GM20431 (cell line): Measurements from ENCODE around the gene ACKR2.

Source experiments
- in situ Hi-C: fragments of 300-500 bp; cut with MseI, MboI; formaldehyde crosslinking; loops from one replicate; pipeline ENCODE4 v1.15.0; 2020; ENCODE audit warnings: low sequenced_read_pairs; ENCODE audit not compliant: unreplicated experiment

The ACKR2 gene

GRCh38 chr3:42827654-42828053, 18.4 kb downstream of the ACKR2 start:
- in situ Hi-C loops = no loop called here

- in situ Hi-C loops = no loop called here
Measured at GRCh38 chr3:42829083-42829627, 19.9 kb downstream of the ACKR2 start.

- in situ Hi-C loops = no loop called here
Measured at GRCh38 chr3:42829628-42830436, 20.6 kb downstream of the ACKR2 start.

- in situ Hi-C loops = no loop called here
Measured at GRCh38 chr3:42830437-42831320, 21.4 kb downstream of the ACKR2 start.

GRCh38 chr3:42831321-42831713, 22.1 kb downstream of the ACKR2 start:
- in situ Hi-C loops = no loop called here

GRCh38 chr3:42836150-42837123, 27.2 kb downstream of the ACKR2 start:
- in situ Hi-C loops = no loop called here

GRCh38 chr3:42838571-42838970, 29.3 kb downstream of the ACKR2 start:
- in situ Hi-C loops = no loop called here

GRCh38 chr3:42839616-42840015, 30.4 kb downstream of the ACKR2 start:
- in situ Hi-C loops = no loop called here

- in situ Hi-C loops = no loop called here
Measured at GRCh38 chr3:42841332-42841731, 32.1 kb downstream of the ACKR2 start.

GRCh38 chr3:42843713-42844411, 34.6 kb downstream of the ACKR2 start:
- in situ Hi-C loops = no loop called here

- in situ Hi-C loops = no loop called here
Measured at GRCh38 chr3:42844412-42844713, 35.1 kb downstream of the ACKR2 start.

- in situ Hi-C loops = no loop called here
Measured at GRCh38 chr3:42844815-42845214, 35.6 kb downstream of the ACKR2 start.

- in situ Hi-C loops = no loop called here
Measured at GRCh38 chr3:42846685-42847522, 37.7 kb downstream of the ACKR2 start.

- in situ Hi-C loops = no loop called here
Measured at GRCh38 chr3:42847731-42848130, 38.5 kb downstream of the ACKR2 start.

- in situ Hi-C loops = no loop called here
Measured at GRCh38 chr3:42849017-42849416, 39.8 kb downstream of the ACKR2 start.

GRCh38 chr3:42850263-42850662, 41.0 kb downstream of the ACKR2 start:
- in situ Hi-C loops = no loop called here

GRCh38 chr3:42851228-42851834, 42.1 kb downstream of the ACKR2 start:
- in situ Hi-C loops = no loop called here

GRCh38 chr3:42852441-42852840, 43.2 kb downstream of the ACKR2 start:
- in situ Hi-C loops = no loop called here
